GM15510 (cell line): Measurements from ENCODE around the gene SARDH.

Experiments used
- POLR2A ChIP-seq: IDR thresholded peaks from 3 replicates; pipeline ENCODE4 v1.6.1; 2011; ENCODE audit warnings: borderline replicate concordance; ENCODE audit not compliant: insufficient read length; ENCODE audit errors: extremely low read depth

The SARDH gene

DNA sequence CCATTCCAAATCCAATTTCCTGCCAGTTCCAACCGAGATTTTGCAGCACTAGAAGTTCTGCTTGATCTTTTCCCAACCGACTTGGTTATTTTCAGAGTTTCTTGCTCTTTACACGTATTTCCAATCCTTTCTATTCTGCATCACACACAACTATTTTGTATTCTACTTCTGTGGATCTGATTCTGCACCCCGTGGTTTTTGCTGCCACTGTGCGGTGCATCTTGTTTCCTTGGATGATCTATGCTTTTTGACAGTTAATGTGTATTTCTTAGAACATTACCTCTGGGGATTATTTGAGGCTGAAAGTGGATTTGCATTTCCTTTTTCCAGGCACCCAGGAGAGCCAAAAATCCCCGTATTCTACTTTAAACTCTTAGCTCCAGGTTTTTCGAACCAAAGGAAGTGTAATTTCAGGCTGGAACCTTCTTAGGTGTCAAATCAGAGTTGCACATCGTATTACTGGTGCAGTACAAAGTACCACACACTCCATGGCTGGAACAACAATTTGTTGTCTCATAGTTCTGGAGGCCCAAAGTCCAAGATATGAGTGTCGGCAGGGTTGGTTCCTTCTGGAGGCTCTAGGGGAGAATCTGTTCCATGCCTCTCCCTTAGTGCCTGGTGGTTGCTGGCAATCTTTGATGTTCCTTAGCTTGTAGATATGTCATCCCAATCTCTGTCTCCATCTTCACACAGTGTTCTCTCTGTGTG lies 14.7 kb upstream of the SARDH start:
- no peak for TF ChIP-seq POLR2A

DNA sequence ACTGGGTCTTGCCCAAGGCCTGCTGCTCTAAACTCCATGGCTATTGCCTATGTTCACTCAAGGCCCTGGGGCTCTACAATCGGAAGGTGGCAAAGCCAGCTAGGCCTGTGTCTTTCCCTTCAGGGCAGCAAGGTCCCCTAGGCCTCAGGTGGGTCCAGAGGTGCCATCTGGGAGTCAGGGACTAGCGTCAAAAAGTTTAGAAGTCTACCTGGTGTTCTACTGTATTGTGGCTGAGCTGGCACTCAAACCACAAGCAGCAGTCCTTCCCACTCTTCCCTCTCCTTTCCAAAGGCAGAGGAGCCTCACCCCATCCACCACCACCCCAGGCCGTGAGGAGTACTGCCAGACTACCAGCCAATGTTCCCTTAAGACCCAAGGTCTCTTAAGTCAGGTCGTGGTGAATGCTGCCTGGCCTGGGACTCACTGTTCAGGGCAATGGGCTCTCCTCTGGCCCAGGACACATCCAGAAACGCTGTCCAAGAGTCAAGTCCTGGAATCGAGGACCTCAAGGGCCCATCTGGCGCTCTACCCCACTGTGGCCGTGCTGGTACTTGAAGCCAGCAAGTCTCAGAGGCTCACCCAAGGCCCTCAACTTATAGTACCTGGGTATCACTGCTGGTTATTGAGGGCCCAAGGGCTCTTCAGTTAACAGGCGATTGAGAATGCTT lies 13.0 kb upstream of the SARDH start:
- no peak for TF ChIP-seq POLR2A

DNA sequence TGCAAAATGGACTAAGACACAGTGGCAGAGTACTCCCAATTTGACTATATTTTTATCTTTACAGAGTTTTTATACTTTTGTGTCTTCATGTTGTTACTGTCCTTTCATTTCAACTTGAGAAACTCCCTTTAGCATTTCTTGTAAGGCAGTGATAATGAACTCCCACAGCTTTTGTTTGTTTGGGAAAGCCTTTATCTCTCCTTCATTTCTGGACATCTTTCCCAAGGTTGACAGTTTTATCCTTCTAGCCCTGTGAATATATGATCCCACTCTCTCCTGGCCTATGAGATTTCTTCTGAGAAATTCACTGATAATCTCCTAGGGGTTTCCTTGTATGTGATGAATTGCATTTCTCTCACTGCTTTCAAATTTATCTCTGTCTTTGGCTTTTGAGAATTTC lies 9.2 kb upstream of the SARDH start:
- TF ChIP-seq POLR2A: no peak

DNA sequence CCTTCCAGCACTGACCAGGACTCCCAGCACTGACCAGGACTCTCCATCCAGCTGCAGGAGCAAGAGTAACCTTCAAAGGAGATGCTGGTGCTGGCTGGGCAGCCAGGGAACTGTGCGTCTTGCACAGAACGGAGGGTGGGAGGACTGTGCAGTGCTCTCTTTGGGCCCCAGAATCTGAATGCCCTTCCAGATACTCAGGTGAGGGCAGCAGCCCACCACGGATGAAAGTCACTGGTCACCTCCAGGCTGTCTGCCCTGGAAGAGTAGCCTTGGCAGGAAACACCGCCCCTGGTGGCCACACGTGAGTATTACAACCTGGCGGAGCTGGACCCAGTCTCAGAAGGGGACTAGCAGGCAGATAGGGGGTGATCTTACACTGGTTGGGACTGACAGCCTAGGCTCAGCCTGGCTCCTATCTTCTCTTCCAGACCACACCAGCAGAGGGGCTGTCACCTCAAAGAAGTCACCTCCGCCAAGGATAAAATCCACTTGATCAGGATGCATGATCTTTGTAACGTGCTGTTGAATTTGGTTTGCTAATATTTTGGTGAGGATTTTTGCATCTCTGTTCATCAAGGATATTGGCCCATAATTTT lies 4.8 kb upstream of the SARDH start:
- TF ChIP-seq POLR2A: no peak

DNA sequence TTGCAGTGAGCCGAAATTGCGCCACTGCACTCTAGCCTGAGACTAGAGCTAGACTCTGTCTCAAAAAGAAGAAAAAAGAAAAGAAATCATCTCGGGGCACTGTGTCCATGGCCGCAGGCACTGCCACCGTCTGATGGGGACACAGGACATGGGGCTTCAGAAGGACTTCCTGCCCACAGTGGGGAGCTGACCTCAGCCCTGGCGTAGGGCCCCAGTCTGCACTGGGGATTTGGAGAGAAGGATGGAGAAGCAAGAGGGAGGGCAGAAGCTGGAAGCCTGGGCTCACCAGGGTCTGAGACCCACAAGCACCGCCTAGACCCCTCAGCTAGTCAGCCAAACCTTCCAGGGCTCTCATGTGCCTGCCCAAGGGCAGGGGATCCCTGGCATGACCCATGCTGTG lies 4.1 kb upstream of the SARDH start:
- TF ChIP-seq POLR2A: no peak

DNA sequence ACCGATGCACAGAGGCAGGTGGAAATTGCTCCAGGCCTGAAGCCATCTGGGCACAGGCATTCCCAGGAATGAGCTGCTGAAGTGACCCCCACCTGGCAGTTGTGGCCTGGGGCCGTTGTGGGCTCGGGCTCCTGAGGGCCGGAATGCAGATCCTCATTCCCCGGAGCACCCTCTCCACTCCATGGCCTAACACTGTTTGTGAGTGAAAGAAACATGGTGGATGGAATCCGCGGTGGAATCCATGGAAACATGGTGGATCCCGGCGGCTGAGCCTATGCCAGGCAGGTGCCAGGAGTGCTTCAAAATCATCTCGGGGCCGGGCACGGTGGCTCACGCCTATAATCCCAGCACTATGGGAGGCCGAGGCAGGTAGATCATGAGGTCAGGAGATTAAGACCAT lies 3.6 kb upstream of the SARDH start:
- no peak for TF ChIP-seq POLR2A

DNA sequence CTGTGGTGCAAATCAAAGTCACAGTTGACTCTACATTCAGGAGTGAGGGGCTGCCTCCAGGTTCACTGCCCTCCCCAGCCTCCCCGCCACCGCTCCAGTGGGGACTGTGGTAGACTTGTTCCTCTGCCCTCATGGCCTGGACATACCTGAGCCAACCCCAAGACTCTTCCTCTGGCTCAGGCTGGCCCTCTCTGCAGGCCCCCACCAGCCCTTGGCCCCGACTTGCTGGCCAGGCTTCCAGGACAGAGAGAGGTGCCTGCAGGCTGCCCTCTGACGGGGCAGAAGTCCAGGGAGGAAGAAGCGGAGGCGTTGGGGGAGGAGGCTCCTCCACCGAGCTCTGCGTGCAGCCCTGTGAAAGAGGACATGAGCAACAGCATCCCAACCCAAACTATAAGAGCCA lies 2.8 kb upstream of the SARDH start:
- TF ChIP-seq POLR2A: no peak

DNA sequence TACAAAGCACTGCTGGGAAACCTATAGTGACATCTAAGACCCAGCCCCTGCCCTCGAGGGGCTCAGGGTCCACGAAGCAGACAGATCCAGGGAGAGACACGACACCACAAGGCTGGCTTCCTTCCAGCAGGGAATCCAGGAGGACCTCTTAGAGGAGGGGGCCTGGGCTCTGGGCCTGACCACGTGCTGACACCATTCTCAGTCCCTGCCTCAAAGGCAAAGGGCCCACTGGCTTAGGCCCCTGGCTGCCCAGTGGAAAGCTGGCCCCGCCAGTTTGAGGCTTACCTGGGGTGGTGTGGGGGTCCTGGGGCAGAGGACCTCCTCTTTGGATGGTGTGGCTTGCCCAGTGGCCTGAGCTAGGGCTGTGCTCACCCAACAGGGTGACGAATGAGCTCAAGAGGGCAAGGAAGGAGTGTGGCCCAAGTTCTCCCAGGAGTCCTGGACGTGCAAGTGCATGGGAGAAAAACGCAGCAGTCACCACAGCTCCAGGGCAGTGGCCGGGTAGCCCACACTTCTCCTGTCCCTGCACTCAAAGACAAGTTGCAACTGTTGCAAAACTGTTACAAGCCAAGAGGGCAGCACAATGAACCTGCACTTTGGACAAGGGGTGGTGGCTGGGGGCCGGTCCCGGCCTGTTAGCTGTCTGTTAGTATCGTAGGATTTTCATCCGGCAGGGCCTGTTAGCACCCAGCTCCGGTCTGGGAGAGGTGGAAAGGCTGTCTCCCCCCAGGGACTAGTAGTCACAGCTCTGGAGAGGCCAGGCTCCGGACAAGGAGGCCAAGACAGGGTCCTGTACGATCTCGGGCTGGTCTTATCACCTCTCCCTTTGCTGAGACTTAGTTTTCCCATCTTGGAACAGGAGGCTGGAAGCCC lies 1.5 kb upstream of the SARDH start:
- no peak for TF ChIP-seq POLR2A

DNA sequence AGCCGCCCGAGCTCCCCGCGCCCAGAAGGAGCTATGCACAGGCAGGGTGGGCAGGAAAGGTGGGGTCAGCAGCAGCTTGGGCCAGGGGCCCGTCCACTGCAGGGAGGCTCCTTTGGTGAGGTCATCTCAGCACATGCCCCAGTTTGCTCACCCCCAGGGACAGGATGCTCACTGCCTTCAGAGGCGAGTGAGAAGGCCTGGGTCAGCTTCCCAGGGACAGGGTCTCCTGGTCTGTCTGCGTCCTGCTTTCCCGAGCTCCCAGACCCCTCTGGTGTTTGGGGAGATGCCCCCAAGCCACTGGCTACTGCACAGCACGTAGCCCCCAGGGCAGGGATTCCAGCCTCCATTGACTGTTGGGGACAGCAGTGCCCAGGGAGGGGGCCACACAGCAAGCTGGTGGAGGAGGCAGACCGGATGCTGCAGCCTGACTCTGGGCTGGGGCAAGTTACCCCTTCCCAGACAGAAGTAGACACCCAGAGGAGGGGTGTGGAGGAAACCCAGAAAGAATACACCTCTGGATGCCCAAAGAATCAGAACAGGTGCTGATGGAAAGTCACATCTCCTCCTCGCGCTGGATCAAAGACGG lies 581 bp upstream of the SARDH start:
- no peak for TF ChIP-seq POLR2A

DNA sequence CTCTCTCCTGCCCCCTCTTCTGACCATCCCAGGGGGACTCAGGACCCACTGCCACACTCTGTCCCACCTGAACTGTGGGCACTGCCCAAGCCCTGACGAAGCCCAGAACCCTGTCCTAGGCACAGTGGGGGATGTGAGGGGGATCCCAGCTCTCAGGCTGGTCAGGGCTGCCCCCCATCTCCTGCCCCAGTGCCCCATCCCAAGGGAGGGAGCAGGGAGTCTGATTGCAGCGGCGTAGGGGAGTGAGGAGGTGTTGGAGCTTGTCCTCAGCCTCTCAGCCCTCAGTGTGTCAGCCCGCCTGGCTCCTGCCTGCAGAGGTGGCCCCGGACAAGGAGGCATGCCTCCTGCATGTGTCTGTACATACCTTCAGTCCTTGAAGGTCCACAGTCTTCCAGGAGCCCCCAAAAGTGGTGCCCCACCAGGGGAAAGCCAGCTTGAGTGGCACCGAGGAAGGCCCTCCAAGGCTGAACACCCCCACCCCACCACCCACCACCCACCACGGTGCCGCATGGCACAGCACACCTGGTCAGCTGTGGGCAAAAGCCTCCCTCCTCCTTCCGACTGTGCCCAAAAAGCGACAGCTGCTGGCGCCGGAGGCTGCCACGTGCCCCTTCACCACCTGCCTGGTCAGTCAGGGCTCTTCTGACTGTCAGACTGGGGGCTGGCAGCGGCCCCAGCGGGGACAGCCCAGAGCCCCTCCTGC lies 930 bp downstream of the SARDH start:
- TF ChIP-seq POLR2A: no peak

DNA sequence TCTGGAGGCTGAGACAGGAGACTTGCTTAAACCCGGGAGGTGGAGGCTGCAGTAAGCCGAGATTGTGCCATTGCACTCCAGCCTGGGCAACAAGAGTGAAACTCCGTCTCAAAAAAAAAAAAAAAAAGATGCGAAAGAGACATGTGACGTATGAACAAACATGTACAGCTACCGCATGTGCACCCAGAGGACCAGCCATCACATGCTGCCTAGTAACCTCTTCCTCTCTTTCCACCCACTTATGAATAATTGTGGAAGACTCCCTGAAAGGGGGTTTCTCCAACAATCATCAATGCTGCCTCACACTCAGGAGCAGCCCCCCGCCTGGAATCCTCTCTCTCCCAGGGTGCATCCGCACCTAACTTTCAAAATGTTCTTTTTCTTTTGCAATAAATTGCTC lies 2.2 kb downstream of the SARDH start:
- no peak for TF ChIP-seq POLR2A

DNA sequence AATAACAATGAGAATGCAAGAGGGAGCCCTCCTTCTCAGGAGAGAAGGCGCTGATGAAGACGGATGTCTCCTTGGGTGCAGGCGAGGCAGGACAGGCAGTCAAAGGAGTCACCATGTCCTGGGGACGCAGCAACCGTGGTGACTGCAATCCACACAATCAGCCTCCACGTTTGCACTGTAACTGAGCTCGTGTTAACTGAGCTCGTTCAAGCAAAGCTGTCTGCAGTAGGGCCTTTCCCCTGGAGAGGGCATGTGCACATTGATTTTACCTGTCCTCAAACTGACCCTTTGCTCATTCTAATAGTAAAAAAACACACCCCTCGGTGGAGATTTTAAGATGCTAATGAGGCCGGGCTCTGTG lies 2.8 kb downstream of the SARDH start:
- no peak for TF ChIP-seq POLR2A

DNA sequence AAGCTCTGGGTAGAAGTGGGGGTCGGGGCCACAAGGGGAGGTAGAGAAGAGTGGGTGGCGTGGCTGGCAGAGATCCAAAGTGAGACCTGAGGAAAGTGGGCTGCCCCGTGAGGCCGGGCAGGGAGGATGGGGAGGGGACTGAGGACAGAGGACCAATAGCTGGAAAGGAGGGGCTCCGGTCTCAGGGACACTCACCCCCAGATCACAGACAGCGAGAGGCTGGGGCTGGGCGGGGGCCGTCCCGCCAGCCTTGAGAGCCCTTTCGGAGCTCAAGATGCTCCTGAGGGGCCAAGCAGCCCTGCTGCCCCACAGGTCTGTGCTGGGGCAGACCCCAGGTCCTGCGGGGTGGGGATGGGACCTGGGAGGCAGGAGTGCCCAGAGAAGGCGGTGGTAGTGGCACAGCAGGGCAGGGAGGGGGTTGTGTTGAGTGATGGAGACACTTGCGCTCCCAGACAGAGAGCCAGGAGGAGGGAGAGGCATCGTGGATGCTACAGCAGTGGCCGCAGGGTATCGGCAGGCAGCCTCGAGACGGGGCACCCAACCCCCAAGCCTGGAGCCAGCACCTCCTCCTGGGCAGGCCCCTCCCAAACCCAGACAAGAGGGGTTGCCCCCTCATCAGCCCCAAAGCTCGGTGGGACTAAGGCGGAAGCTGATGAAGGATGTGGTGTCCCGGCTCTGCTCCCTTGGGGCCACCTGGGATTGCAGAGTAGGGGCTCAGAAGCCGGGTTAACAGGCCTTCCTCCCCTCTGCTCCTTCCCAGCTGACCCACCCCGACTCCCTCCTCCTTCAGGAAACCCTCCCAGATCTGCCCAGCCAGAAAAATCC lies 3.4 kb downstream of the SARDH start:
- no peak for TF ChIP-seq POLR2A
